ENCODE data around the gene ZC3H14.

GRCh38 chr14:88521818-88522217 lies 41.0 kb upstream of the ZC3H14 start:
- TF ChIP-seq, protein P1, sequence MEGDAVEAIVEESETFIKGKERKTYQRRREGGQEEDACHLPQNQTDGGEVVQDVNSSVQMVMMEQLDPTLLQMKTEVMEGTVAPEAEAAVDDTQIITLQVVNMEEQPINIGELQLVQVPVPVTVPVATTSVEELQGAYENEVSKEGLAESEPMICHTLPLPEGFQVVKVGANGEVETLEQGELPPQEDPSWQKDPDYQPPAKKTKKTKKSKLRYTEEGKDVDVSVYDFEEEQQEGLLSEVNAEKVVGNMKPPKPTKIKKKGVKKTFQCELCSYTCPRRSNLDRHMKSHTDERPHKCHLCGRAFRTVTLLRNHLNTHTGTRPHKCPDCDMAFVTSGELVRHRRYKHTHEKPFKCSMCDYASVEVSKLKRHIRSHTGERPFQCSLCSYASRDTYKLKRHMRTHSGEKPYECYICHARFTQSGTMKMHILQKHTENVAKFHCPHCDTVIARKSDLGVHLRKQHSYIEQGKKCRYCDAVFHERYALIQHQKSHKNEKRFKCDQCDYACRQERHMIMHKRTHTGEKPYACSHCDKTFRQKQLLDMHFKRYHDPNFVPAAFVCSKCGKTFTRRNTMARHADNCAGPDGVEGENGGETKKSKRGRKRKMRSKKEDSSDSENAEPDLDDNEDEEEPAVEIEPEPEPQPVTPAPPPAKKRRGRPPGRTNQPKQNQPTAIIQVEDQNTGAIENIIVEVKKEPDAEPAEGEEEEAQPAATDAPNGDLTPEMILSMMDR (IDR thresholded peaks at IDR 0.05; ENCODE audit: insufficient read depth, low read depth, low read length) = no peak
- no peak for TF ChIP-seq EZH2 (IDR thresholded peaks at IDR 0.05; ENCODE audit: insufficient read depth, low read length)
